LNCaP clone FGC (cell line): ENCODE results near the gene BCL6.

Experiments
- DNase-seq: peaks from one replicate; pipeline ENCODE4 v3.0.0-alpha.2; 2011; ENCODE audit warnings: low read depth
- H3K4me3 ChIP-seq: 2 replicates; pipeline ENCODE4 v1.5.1; 2011; ENCODE audit warnings: mild to moderate bottlenecking, low read depth, low read length, control low read depth
- TF ChIP-seq, protein P1 (sequence below): IDR thresholded peaks from 2 replicates; pipeline ENCODE4 v1.5.1; 2012; ENCODE audit warnings: mild to moderate bottlenecking; ENCODE audit not compliant: control insufficient read depth, insufficient read depth; ENCODE audit errors: extremely low read depth

Gene BCL6

DNA sequence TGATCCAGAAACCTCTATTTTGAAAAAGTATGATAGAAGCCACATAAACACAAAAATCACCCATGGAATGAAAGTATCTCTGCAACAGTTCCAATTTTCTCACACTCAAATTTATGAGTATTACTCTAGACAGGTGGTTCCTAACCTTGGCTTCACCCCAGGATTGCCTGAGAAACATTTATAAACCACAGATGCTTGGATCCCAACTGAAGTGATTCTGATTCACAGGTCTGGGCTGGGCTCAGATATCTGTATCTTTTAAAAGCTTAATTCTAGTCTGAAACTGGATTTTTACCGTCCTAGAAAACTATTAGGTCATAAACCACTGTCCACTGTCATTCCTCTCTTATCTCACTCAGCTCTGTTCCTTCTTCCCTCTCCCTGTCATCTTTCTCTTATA lies 67.7 kb downstream of the BCL6 start:
- no peak overlapping the region for H3K4me3 ChIP-seq
- TF ChIP-seq, protein P1, sequence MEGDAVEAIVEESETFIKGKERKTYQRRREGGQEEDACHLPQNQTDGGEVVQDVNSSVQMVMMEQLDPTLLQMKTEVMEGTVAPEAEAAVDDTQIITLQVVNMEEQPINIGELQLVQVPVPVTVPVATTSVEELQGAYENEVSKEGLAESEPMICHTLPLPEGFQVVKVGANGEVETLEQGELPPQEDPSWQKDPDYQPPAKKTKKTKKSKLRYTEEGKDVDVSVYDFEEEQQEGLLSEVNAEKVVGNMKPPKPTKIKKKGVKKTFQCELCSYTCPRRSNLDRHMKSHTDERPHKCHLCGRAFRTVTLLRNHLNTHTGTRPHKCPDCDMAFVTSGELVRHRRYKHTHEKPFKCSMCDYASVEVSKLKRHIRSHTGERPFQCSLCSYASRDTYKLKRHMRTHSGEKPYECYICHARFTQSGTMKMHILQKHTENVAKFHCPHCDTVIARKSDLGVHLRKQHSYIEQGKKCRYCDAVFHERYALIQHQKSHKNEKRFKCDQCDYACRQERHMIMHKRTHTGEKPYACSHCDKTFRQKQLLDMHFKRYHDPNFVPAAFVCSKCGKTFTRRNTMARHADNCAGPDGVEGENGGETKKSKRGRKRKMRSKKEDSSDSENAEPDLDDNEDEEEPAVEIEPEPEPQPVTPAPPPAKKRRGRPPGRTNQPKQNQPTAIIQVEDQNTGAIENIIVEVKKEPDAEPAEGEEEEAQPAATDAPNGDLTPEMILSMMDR = no peak
- no peak for DNase-seq

DNA sequence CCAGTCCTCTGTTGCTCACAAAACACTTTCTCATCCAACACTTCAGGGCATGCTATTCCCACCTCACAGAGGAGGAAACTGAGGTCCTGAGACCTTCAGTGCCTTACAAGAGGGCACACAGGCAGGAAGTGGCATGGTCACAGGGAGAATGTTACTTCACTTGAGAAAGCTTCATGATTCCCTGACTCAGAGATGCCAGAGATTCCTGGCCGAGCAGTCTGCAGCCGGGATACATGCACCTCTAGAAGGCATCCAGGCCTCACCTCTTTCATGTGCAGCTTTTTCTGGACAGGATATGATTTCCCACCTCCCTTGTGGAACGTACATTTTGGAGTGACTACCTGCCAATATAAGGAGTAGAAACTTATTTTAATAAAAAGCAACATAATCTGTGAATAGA lies 72.3 kb downstream of the BCL6 start:
- DNase-seq = no peak
- TF ChIP-seq, protein P1 = no peak
- H3K4me3 ChIP-seq = no peak overlapping the region
